ENCODE results near the gene SPATA31E1. TPM values are rescaled to one million over a fixed set of nuclear protein-coding genes. Genes with fewer than 3 reads are reported as not detected.
"Not testable (repeated sequence)": the region's sequence is repeated elsewhere in the genome, so short reads cannot be mapped to it uniquely, and the experiment has no call there.

SPATA31E1 gene
- under 1 TPM in 2 of 10 donors, not detected in 8; 0.04 to 0.05 TPM for polyA plus RNA-seq (ENCODE audit: insufficient read length in 10 of 10)
- long read RNA-seq, donor 1, result 0 reads
- long read RNA-seq, donor 2, result 0 reads
- long read RNA-seq, donor 3, result 0 reads
- long read RNA-seq, donor 4, result 0 reads
- long read RNA-seq, donor 5, result 0 reads
- long read RNA-seq, donor 6, result 0 reads
- long read RNA-seq, donor 7, result 0 reads
- long read RNA-seq, donor 8, result 0 reads
- long read RNA-seq, donor 9, result 0 reads

GRCh38 chr9:87882627-87883026, at the start of gene SPATA31E1:
TSS of gene SPATA31E1 (plus strand) at chr9:87882877. CDS start at chr9:87882892, 15 bp downstream.
- DNase-seq, result no peak

GRCh38 chr9:87834357-87834756, 48.3 kb upstream of the SPATA31E1 start:
- DNase-seq, result no peak

- no peak for DNase-seq
Measured at GRCh38 chr9:87836536-87836935, 46.1 kb upstream of the SPATA31E1 start.

DNA sequence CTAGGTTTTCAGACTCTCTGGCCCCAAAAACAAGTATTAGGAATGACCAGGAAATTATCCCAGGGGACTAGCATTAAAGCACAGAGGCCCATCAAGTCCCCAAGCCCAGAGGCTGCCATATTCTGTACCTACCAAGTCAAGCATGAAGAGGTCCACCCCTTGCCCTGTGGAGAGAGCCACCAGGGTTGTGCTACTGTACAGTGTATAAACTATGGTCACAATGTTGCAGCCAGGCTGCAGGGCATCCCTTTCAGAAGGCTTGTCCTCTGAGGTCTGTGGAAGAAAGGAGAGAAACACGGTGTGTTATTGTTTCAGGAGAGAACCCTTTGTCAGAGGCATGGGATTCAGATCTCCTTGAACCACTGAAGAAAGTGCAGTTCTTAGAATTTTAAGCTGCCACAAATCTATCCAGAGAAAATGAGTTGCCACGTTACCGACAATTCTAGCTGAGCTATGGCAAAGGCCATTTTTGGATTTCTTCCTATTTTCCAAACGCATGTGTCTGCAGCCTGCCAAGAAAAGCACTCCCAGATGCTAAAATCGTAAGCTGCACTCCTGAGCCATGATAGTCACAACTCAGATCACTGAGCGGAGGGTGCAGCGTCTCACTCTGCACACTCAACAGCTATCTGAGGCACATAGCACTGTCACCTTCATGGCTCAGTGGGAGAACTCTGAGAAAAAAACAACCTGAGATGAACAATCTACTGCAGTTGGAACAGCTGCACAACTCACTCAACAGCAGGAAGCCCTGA, 45.5 kb upstream of the SPATA31E1 start:
- DNase-seq, result peak; percentile 26 to 84 (median 72)

DNA sequence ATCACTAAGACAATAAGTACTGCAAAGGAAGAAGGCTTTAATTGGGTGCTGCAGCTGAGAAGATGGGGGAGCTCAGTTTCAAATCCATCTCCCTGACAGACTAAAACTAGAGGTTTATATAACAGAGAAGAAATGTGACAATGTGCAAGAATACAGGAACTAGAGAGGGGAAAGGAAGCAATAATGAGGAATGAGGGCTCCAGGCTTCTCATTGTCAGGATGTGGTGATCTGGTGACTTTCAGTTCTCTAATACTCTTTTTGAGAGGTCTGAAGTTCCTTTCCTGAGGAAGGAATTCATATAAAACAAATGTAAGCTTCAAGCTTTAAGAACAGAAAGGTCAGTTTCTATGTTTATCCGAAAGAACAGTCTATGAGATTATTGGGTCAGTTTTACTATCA, 42.5 kb upstream of the SPATA31E1 start:
- DNase-seq, result peak in 1 of 3 donors; percentile 12

DNA sequence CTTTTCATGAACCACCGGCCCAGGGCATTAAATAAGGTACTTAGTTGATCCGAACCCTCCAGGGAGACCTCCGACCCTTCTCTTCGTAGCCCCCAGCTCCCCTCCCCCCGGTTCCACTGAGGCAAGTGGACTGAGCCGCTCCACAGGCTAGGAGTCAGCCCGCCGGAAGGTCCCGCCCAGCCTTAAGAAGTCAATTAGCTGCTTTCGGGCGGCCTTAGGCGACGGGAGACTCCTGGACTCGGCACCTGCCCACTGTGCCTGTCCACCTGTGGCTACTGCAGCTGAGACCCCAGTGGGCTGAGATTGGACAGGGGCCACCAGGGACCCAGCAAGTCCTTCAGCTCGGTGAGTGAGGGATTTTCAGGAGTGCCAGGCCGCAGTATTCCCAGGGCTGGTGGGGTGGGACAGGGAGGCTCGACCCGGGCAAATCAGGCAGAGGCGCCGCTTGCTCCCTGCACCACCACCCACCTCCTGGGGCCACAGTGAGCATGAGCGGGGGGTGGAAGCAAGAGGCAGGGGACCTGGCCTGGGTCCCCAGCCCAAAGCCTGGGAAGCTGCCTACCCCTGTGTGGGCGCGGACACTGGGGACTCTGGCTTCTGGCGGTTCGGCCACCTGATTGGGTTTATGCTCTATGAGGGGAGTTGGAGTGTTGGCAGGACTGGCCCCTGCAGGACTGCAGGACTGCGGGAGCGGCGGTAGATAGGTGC, 39.6 kb upstream of the SPATA31E1 start:
- no peak for DNase-seq

GRCh38 chr9:87844506-87844905, 38.2 kb upstream of the SPATA31E1 start:
- DNase-seq, result no peak

DNA sequence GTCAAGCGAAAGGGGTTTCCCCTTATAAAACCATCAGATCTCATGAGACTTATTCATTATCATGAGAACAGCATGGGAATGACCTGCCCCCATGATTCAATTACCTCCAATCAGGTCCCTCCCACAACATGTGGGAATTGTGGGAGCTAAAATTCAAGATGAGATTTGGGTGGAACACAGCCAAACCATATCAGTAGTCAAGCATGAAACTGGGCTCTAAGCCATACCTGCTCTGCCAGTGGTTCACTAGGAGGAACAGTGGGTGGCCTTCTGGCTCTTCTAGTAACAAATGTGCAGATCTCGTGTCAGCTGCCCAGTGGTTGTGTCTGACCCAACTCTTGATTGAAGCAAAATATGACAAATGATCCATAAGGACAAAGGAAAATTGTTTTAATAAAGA, 34.9 kb upstream of the SPATA31E1 start:
- DNase-seq, result not testable (repeated sequence)

DNA sequence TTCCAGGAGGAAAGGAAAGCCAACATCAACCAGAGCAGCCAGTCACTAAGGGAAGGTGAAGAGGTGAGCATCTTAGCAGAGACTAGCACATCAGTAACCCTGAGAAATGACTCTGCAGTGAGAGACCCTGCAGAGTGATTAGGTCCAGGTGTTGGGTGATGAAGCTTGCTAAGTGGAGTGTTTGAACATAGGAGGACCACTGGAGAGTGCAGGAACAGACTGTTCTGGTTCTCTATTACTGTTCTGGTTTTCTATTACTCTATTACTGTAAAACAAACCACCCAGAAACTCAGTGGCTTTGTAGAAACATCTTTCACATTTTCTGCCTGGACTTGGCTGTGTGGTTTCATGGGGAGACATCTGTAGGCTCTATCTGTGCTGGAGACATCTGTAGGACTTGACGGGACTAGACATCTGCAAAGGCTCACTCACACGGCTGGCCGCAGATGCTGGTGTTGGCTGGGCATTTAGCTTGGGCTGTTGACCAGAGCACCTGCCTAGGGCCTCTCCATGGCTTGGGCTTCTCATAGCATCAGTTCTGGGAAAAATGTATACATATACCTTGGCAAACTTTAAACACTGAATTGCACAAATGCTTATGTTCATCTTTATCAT, 33.4 kb upstream of the SPATA31E1 start:
- peak; percentile 16 to 63 (median 27) for DNase-seq

DNA sequence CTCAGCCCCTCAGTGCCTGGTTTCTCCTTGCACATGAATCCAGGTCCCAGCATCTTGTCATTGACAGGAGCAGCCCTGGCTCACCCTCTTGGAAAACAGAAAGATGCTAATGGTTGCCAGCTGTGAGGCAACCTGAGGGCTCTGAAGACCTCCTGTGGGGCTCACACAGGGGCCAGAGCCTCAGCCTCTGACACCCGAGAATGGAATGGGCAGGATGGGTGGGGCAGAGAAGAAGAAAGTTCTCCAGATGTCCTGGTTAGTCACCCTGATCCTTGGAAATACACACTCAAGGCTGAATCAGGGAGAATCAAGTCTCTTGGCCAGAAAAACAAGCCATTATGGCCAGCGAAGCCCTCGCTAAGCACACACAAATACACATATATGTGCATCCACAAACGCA, 32.3 kb upstream of the SPATA31E1 start:
- DNase-seq, result peak in 1 of 3 donors; percentile 36

- not testable (repeated sequence) for DNase-seq
Measured at GRCh38 chr9:87851186-87851585, 31.5 kb upstream of the SPATA31E1 start.

DNA sequence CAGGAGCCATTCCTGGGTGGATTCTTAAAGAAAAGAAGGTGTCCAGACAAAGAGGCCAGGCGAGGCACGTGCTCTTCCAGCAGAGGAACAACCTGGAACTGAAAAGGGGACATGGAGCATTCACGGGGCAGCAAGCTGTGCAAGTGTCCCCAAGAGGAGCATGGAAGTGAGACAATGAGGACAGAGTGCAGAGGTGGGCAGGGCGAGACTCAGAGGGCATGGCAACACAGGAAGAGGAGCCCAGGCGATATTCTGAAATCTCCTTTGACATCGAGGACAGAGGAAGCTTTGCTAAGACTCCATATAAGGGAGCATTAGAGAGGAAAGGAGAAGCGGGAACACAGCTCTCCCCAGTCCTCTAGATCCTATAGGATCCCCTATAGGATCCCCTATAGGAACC, 29.4 kb upstream of the SPATA31E1 start:
- no peak for DNase-seq

GRCh38 chr9:87853876-87854579, 28.6 kb upstream of the SPATA31E1 start:
- DNase-seq, result no peak

- DNase-seq, result no peak
Measured at GRCh38 chr9:87854580-87854955, 28.1 kb upstream of the SPATA31E1 start.

GRCh38 chr9:87855061-87855460, 27.6 kb upstream of the SPATA31E1 start:
- DNase-seq, result no peak

DNA sequence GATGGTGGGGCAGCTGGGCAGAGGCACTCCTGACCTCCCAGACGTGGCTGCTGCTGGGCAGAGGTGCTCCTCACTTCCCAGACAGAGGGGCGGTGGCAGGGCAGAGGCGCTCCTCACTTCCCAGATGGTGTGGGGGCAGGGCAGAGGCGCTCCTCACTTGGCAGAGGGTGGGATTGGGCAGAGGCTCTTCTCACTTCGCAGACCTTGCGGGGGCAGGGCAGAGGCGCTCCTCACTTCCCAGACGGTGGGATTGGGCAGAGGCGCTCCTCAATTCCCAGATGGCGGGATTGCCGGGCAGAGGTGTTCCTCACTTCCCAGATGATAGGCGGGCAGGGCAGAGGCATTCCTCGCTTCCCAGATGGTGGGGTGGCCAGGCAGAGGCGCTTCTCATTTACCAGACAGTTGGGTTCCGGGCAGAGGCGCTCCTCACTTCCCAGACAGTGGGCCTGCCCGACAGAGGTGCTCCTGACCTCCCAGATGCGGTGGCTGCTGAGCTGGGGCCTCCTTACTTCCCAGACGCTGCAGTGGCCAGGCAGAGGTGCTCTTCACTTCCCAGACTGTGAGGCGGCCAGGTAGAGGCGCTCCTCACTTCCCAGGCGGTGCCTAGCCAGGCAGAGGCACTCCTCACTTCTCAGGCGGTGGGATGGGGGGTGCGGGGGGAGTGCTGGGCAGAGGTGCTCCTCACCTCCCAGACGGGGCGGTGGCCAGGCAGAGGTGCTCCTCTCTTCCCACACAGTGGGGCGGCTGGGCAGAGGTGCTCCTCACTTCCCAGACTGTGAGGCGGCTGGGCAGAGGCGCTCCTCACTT, 25.3 kb upstream of the SPATA31E1 start:
- no peak for DNase-seq

- DNase-seq, result no peak
Measured at GRCh38 chr9:87857948-87858335, 24.7 kb upstream of the SPATA31E1 start.

- no peak for DNase-seq
Measured at GRCh38 chr9:87859137-87859536, 23.5 kb upstream of the SPATA31E1 start.

- no peak for DNase-seq
Measured at GRCh38 chr9:87859786-87860185, 22.9 kb upstream of the SPATA31E1 start.

- DNase-seq, result no peak
Measured at GRCh38 chr9:87861332-87861731, 21.3 kb upstream of the SPATA31E1 start.

All from muscle of back (tissue), 13 donors.